Measurements from ENCODE around the gene KIF26B. TPM values are rescaled to one million over a fixed set of nuclear protein-coding genes. Genes with fewer than 3 reads are reported as not detected.

The KIF26B gene
- total and polyA plus RNA-seq, 10 of the 15 experiments (the other 5 are each of a cell fraction or from before 2014, with no cell fraction given): 0.35 to 11.6 (median 2.2) TPM

DNA sequence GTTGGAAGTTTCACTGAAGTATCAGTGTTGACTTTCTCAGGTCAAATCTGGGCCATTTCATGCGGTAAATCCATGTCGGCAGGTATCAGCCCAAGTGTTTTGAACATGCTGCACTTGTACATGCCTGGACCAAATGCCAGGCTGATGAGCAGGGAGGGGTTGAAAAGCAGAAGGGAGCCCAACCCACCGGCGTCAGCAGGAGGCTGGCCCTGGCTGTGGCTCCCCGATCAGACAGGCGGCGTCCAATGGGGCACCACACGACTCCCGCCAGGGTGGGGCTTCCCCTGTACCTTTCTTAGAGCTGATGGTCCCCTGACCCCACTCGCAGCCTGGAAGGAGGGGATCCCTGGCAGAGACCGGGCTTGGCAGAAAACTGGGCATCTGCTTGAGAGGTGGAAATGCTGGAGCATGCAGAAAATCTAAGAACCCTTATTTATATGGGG lies 540.0 kb downstream of the KIF26B start:
- no peak for FAIRE-seq
- in situ Hi-C loops (cut with MboI): no loop called here
- TF ChIP-seq, protein P1, sequence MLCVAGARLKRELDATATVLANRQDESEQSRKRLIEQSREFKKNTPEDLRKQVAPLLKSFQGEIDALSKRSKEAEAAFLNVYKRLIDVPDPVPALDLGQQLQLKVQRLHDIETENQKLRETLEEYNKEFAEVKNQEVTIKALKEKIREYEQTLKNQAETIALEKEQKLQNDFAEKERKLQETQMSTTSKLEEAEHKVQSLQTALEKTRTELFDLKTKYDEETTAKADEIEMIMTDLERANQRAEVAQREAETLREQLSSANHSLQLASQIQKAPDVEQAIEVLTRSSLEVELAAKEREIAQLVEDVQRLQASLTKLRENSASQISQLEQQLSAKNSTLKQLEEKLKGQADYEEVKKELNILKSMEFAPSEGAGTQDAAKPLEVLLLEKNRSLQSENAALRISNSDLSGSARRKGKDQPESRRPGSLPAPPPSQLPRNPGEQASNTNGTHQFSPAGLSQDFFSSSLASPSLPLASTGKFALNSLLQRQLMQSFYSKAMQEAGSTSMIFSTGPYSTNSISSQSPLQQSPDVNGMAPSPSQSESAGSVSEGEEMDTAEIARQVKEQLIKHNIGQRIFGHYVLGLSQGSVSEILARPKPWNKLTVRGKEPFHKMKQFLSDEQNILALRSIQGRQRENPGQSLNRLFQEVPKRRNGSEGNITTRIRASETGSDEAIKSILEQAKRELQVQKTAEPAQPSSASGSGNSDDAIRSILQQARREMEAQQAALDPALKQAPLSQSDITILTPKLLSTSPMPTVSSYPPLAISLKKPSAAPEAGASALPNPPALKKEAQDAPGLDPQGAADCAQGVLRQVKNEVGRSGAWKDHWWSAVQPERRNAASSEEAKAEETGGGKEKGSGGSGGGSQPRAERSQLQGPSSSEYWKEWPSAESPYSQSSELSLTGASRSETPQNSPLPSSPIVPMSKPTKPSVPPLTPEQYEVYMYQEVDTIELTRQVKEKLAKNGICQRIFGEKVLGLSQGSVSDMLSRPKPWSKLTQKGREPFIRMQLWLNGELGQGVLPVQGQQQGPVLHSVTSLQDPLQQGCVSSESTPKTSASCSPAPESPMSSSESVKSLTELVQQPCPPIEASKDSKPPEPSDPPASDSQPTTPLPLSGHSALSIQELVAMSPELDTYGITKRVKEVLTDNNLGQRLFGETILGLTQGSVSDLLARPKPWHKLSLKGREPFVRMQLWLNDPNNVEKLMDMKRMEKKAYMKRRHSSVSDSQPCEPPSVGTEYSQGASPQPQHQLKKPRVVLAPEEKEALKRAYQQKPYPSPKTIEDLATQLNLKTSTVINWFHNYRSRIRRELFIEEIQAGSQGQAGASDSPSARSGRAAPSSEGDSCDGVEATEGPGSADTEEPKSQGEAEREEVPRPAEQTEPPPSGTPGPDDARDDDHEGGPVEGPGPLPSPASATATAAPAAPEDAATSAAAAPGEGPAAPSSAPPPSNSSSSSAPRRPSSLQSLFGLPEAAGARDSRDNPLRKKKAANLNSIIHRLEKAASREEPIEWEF (IDR thresholded peaks at IDR 0.05; ENCODE audit: insufficient replicate concordance, low read depth, low read length): no peak
- TF ChIP-seq FOS (IDR thresholded peaks at IDR 0.05; ENCODE audit: borderline replicate concordance, extremely low read depth, insufficient read length) (no peak), TAF1 (IDR thresholded peaks at IDR 0.05; ENCODE audit: borderline replicate concordance, low read depth, low read length) (no peak)
- TF ChIP-seq, protein P2, sequence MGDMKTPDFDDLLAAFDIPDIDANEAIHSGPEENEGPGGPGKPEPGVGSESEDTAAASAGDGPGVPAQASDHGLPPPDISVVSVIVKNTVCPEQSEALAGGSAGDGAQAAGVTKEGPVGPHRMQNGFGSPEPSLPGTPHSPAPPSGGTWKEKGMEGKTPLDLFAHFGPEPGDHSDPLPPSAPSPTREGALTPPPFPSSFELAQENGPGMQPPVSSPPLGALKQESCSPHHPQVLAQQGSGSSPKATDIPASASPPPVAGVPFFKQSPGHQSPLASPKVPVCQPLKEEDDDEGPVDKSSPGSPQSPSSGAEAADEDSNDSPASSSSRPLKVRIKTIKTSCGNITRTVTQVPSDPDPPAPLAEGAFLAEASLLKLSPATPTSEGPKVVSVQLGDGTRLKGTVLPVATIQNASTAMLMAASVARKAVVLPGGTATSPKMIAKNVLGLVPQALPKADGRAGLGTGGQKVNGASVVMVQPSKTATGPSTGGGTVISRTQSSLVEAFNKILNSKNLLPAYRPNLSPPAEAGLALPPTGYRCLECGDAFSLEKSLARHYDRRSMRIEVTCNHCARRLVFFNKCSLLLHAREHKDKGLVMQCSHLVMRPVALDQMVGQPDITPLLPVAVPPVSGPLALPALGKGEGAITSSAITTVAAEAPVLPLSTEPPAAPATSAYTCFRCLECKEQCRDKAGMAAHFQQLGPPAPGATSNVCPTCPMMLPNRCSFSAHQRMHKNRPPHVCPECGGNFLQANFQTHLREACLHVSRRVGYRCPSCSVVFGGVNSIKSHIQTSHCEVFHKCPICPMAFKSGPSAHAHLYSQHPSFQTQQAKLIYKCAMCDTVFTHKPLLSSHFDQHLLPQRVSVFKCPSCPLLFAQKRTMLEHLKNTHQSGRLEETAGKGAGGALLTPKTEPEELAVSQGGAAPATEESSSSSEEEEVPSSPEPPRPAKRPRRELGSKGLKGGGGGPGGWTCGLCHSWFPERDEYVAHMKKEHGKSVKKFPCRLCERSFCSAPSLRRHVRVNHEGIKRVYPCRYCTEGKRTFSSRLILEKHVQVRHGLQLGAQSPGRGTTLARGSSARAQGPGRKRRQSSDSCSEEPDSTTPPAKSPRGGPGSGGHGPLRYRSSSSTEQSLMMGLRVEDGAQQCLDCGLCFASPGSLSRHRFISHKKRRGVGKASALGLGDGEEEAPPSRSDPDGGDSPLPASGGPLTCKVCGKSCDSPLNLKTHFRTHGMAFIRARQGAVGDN (IDR thresholded peaks at IDR 0.05): no peak
- TF ChIP-seq, protein P3, sequence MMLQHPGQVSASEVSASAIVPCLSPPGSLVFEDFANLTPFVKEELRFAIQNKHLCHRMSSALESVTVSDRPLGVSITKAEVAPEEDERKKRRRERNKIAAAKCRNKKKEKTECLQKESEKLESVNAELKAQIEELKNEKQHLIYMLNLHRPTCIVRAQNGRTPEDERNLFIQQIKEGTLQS (IDR thresholded peaks at IDR 0.05; ENCODE audit: borderline replicate concordance, extremely low read depth, low read depth, low read length): no peak
- TF ChIP-seq, protein P4, sequence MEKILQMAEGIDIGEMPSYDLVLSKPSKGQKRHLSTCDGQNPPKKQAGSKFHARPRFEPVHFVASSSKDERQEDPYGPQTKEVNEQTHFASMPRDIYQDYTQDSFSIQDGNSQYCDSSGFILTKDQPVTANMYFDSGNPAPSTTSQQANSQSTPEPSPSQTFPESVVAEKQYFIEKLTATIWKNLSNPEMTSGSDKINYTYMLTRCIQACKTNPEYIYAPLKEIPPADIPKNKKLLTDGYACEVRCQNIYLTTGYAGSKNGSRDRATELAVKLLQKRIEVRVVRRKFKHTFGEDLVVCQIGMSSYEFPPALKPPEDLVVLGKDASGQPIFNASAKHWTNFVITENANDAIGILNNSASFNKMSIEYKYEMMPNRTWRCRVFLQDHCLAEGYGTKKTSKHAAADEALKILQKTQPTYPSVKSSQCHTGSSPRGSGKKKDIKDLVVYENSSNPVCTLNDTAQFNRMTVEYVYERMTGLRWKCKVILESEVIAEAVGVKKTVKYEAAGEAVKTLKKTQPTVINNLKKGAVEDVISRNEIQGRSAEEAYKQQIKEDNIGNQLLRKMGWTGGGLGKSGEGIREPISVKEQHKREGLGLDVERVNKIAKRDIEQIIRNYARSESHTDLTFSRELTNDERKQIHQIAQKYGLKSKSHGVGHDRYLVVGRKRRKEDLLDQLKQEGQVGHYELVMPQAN (conservative IDR thresholded peaks at IDR 0.05): no peak
- TF ChIP-seq, protein P5, sequence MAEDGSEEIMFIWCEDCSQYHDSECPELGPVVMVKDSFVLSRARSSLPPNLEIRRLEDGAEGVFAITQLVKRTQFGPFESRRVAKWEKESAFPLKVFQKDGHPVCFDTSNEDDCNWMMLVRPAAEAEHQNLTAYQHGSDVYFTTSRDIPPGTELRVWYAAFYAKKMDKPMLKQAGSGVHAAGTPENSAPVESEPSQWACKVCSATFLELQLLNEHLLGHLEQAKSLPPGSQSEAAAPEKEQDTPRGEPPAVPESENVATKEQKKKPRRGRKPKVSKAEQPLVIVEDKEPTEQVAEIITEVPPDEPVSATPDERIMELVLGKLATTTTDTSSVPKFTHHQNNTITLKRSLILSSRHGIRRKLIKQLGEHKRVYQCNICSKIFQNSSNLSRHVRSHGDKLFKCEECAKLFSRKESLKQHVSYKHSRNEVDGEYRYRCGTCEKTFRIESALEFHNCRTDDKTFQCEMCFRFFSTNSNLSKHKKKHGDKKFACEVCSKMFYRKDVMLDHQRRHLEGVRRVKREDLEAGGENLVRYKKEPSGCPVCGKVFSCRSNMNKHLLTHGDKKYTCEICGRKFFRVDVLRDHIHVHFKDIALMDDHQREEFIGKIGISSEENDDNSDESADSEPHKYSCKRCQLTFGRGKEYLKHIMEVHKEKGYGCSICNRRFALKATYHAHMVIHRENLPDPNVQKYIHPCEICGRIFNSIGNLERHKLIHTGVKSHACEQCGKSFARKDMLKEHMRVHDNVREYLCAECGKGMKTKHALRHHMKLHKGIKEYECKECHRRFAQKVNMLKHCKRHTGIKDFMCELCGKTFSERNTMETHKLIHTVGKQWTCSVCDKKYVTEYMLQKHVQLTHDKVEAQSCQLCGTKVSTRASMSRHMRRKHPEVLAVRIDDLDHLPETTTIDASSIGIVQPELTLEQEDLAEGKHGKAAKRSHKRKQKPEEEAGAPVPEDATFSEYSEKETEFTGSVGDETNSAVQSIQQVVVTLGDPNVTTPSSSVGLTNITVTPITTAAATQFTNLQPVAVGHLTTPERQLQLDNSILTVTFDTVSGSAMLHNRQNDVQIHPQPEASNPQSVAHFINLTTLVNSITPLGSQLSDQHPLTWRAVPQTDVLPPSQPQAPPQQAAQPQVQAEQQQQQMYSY (CRISPR knock-in tag; IDR thresholded peaks at IDR 0.05): no peak

More for the DNA sequence above, 540.0 kb downstream of the KIF26B start:
- Histone ChIP-seq H3K4me1 (ENCODE audit: control insufficient read depth, insufficient read depth, low read length) (no peaks in the 10 kb centered on the region), H3K79me2 (ENCODE audit: control insufficient read depth, insufficient read depth, low read length) (no peaks in the 10 kb centered on the region), H3K27ac (ENCODE audit: control insufficient read depth, insufficient read depth) (no peak overlapping the region), H3K36me3 (ENCODE audit: control insufficient read depth in 2 of 2, insufficient read depth in 2 of 2, low read length in 1 of 2) (peaks cover 0 to 2% of the 10 kb centered on the region in 2 experiments; a peak in 2 of 4 replicates), H4K20me1 (ENCODE audit: control insufficient read depth, insufficient read depth) (no peaks in the 10 kb centered on the region), H3K9ac (ENCODE audit: control insufficient read depth, insufficient read depth, low read length) (no peak overlapping the region), H3K4me3 (no peak overlapping the region), H3K4me2 (ENCODE audit: control insufficient read depth, insufficient read depth) (no peak overlapping the region), H2AFZ (ENCODE audit: control insufficient read depth, low read depth, low read length) (no peak overlapping the region), H3K27me3 (replicated peaks in 1 of 2; ENCODE audit: control insufficient read depth in 2 of 2, insufficient read depth in 2 of 2, low read length in 1 of 2) (no peaks in the 10 kb centered on the region), H3K9me3 (replicated peaks; ENCODE audit: control insufficient read depth, insufficient read depth, low read length) (no peaks in the 10 kb centered on the region)
- DNase-seq (ENCODE audit: low read depth, low spot score): no peak
- 48% methylated on average over 11 of the region's 11 CpGs for WGBS (ENCODE audit: insufficient coverage, insufficient replicate concordance, low lambda C conversion rate, missing lambda C conversion rate)
- ChIA-PET RAD21 (ENCODE audit: unreplicated experiment) (no interaction called here), CTCF (no interaction called here), SMC1A (ENCODE audit: uncharacterized antibody, unreplicated experiment) (no interaction called here), POLR2A (no interaction called here)
- intact Hi-C loops (cut with micrococcal nuclease; ENCODE audit: unreplicated experiment): loop anchor here (10.0 kb wide), 1 partner anchor 540 kb away; the partner anchor contains the start of gene KIF26B
- no peak for ATAC-seq
- no TSS peak for BruUV-seq (replicated peaks)
